Activated naive CD8-positive, alpha-beta T cell treated with anti-CD3 and anti-CD28 coated beads for 36 hours (primary cell): ENCODE results near the gene PRODH. TPM values are rescaled to one million over a fixed set of nuclear protein-coding genes. Genes with fewer than 3 reads are reported as not detected.
"Not testable (repeated sequence)": the region's sequence is repeated elsewhere in the genome, so short reads cannot be mapped to it uniquely, and the experiment has no call there.

Experiments used
- DNase-seq: peaks from one replicate; pipeline ENCODE4 v3.0.0; 2021
- H3K27ac Mint-ChIP-seq: one replicate; pipeline ENCODE4 v1.8.0; 2022; ENCODE audit warnings: mild to moderate bottlenecking, moderate library complexity, mixed read lengths
- H3K27me3 Mint-ChIP-seq: one replicate; pipeline ENCODE4 v1.8.0; 2022; ENCODE audit warnings: mild to moderate bottlenecking, mixed read lengths
- H3K36me3 Mint-ChIP-seq: one replicate; pipeline ENCODE4 v1.8.0; 2021; ENCODE audit warnings: mild to moderate bottlenecking, mixed read lengths
- H3K4me1 Mint-ChIP-seq: one replicate; pipeline ENCODE4 v1.8.0; 2021; ENCODE audit warnings: mixed read lengths
- H3K4me3 Mint-ChIP-seq: one replicate; pipeline ENCODE4 v1.8.0; 2022; ENCODE audit warnings: mild to moderate bottlenecking, moderate library complexity, mixed read lengths
- H3K9me3 Mint-ChIP-seq: one replicate; pipeline ENCODE4 v1.8.0; 2022; ENCODE audit warnings: mixed read lengths
- total RNA-seq, 2 experiments: library from RNA; stranded (reverse); gene quantifications; one replicate each; pipeline ENCODE4 v1.2.3, GENCODE V29; 2021

PRODH gene
- total RNA-seq, 2 experiments from 2014 or later = not detected

GRCh38 chr22:18961201-18961600 is 25.1 kb upstream of the PRODH start:
- not testable (repeated sequence) for H3K4me3 Mint-ChIP-seq, H3K9me3 Mint-ChIP-seq, H3K4me1 Mint-ChIP-seq, H3K27ac Mint-ChIP-seq, H3K27me3 Mint-ChIP-seq, DNase-seq, H3K36me3 Mint-ChIP-seq

DNA sequence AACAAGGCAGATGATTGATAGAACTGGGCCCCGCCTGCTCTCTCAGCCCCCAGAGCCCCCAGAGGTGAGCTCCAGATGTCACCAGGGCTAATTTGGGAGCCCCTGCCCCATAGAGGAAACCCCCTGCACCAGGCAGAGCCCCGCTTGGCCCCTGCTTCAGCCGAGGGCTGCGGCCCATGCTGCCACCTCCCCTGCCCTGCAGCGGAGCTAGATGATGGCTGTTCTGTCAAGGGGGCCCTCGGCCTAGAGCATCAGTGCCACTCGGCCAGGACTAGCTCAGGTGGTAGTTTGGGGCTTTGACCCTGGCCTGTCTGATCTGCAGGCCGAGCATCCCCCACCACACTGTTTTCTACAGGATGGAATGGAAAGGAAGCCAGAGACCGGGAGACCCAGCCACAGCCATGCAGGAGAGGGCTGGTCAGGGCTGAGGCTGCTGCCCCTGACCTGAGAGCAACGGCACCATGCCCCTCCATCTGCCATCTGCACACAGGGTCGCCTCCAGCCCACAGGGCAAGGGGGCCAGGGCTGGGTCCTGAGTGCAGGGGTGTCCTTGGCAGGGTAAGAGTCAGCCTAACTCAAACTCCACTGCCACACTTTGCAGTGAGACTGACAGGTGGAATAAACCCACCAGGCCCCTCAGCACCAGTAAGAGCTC is 24.2 kb upstream of the PRODH start:
- H3K27ac Mint-ChIP-seq, H3K27me3 Mint-ChIP-seq, DNase-seq, H3K9me3 Mint-ChIP-seq, H3K4me3 Mint-ChIP-seq, H3K36me3 Mint-ChIP-seq, H3K4me1 Mint-ChIP-seq: not testable (repeated sequence)

DNA sequence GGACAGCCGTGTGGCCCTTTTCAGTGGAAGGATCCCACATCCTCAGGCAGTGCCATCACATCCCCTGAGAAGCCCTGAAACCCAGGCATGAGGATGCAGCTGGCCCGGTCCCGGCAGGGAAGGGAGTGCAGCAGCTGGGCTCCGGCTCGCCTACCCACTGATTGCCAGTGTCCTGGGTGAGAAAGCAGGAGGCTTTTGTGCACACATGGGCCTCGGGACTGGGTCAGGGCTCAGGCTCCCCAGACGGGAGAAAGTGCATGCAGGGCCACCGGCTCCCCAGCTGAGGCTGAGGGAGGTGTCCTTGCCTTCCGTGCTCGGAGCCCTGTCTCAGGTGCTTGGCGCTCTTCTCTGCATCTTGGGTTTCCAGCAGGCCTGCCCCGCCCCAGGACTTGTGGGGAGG is 23.6 kb upstream of the PRODH start:
- not testable (repeated sequence) for H3K27me3 Mint-ChIP-seq, H3K36me3 Mint-ChIP-seq, H3K27ac Mint-ChIP-seq, DNase-seq, H3K4me1 Mint-ChIP-seq, H3K9me3 Mint-ChIP-seq, H3K4me3 Mint-ChIP-seq

DNA sequence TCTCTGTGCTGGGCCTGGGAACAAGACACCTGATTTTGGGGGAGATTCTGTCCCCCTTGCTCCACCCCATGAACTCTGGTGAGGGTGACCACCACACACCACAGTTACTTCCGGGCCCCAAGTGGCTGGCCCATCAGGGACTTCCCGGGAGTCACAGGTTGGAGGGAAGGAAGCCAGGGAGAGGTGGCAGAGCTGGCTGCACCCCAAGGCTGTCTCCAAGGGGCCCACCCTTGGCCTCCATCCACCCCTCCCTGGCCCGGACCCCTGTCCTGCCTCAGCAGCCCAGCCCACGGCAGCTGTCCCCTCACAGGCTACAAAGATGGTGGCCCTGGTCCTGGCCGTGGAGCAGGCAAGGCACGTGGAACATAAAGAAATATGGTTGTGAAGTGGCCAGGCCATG is 23.2 kb upstream of the PRODH start:
- not testable (repeated sequence) for H3K27me3 Mint-ChIP-seq, H3K4me1 Mint-ChIP-seq, H3K36me3 Mint-ChIP-seq, DNase-seq, H3K9me3 Mint-ChIP-seq, H3K4me3 Mint-ChIP-seq
- H3K27ac Mint-ChIP-seq = peak overlapping the region; percentile 45

DNA sequence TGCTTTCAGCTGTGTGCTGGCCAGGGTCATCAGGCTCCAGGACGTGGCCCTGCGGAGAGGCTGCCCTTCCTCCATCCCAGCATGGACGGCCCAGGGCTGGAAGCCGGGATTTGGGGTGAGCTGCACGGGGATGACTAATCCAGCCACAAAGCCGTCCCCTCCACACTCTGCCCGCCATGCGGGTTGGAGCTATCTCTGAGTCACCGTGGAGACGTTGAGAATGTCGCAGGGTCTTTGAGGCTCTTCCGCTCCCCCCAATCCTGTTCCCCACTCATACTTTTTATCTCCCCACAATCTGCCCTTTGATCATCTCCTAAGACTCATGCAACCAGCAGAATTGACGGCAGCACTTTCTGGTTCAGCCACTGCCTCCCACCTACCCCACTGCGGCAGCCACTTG is 22.6 kb upstream of the PRODH start:
- not testable (repeated sequence) for H3K4me1 Mint-ChIP-seq, H3K36me3 Mint-ChIP-seq, H3K27me3 Mint-ChIP-seq, H3K9me3 Mint-ChIP-seq, H3K4me3 Mint-ChIP-seq, H3K27ac Mint-ChIP-seq
- DNase-seq = peak; percentile 19

- H3K4me3 Mint-ChIP-seq, H3K9me3 Mint-ChIP-seq, DNase-seq, H3K4me1 Mint-ChIP-seq, H3K27ac Mint-ChIP-seq, H3K27me3 Mint-ChIP-seq, H3K36me3 Mint-ChIP-seq: not testable (repeated sequence)
These were observed 22.2 kb upstream of the PRODH start for GRCh38 chr22:18958321-18958705.

DNA sequence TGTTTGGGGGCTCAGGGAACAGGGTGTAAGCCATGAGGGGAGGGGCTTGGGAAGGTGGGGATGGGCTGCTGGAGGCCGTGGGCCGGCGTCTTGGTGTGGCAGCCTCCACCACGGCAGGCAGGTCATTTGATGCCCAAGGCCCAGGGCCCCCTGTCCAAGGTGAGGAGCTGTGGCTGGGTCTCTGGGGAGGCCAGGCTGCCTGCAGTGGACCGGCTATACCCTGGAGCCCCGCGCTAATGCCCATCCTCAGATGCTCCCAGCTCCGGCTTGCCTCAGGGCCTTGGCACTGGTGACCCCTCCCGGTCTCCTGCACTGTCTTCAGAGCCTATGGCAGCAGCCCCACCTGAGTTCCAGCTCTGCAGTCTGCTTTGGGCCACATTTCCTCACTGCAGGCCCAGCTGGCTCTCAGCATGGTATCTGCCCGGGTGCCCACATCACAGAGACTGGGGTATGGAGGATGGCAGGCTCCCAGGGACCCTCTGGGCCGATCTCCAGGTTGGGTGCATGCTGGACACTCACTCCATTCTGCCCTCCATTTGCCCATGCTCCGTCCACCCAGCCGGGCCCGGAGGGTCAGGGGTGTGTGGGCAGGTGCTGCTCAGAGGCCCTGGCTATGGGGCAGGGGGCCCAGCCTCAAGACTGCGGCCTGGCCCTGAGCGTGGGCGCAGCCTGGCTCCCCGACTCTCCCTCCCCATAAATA is 21.7 kb upstream of the PRODH start:
- not testable (repeated sequence) for H3K27me3 Mint-ChIP-seq, H3K27ac Mint-ChIP-seq, H3K4me3 Mint-ChIP-seq, DNase-seq, H3K4me1 Mint-ChIP-seq, H3K9me3 Mint-ChIP-seq, H3K36me3 Mint-ChIP-seq

GRCh38 chr22:18956956-18957355 is 20.9 kb upstream of the PRODH start:
- not testable (repeated sequence) for DNase-seq, H3K36me3 Mint-ChIP-seq, H3K27ac Mint-ChIP-seq, H3K4me3 Mint-ChIP-seq, H3K4me1 Mint-ChIP-seq, H3K27me3 Mint-ChIP-seq, H3K9me3 Mint-ChIP-seq

DNA sequence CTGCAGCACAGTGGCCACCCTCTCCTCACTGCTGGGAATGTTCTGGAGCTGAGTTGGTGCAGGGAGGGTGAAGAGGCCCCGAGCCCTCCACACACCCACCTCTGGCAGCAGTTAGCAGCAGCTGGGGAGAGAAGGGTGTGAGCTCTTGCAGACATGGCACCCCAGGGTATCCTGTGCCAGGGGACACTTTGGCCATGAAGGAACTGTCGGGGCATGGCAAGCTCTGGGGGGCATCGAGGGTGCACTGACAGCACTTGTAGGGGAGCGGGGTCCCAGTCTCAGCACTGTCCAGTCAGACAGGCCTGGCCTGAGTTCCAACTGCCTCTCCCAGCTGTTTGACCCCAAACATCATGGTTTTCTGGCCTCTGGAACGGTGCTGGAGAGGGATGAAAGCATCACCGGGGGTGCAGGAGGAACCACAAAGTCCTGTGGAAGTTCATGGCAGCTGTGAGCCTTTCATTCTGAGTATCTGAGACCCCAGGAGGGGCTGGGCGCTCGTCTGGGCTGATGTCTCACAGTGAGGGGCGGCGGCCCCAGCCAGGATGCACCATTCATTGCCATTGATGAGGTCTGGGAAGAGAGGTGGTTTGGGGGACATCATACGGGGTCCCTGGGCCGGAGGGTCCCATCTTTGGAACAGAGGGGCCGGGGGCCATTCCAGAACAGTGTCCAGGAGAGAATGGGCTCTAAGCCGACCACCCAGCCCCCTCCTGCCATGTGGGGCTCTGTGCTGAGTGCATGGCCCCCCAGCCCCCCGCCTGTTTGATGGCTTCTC is 20.2 kb upstream of the PRODH start:
- DNase-seq, H3K4me1 Mint-ChIP-seq, H3K4me3 Mint-ChIP-seq, H3K36me3 Mint-ChIP-seq, H3K27ac Mint-ChIP-seq, H3K27me3 Mint-ChIP-seq, H3K9me3 Mint-ChIP-seq: not testable (repeated sequence)

GRCh38 chr22:18955696-18956095 is 19.6 kb upstream of the PRODH start:
- Mint-ChIP-seq H3K36me3 (no peaks in the 10 kb centered on the region), H3K4me1 (peaks cover 2% of the 10 kb centered on the region), H3K27me3 (peaks cover 3% of the 10 kb centered on the region), H3K27ac (no peak overlapping the region), H3K4me3 (no peak overlapping the region), H3K9me3 (no peaks in the 10 kb centered on the region)
- DNase-seq = no peak

DNA sequence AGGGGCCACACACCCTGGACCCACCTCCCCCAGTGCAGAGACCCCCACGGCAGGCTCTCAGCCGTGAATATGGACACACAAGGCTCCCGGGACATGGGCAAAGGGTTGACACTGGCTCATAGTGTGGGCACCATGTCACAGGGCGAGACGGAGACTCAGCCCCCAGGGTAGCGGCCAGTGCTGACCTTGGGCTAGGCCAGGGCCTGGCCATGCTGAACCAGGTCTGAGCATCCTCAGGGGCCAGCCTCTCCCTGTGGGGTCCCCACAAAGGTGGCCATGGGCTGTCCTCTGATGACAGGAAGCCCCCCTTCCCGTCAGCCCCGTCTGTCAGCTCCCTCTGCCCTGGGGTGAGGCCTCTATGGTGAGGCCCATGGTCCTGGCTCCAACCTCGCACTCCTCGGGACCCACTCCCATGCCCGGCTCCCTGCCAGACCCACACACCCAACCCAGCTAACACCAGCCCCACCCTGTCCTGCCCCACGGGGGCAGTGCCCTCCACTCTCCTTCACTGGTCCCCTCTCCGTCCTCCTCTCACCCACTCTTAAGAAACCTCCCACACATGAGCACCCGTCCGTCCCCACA is 19.0 kb upstream of the PRODH start:
- Mint-ChIP-seq H3K27ac (no peak overlapping the region), H3K36me3 (no peaks in the 10 kb centered on the region), H3K4me1 (peaks cover 2% of the 10 kb centered on the region), H3K9me3 (no peaks in the 10 kb centered on the region), H3K27me3 (peaks cover 7% of the 10 kb centered on the region), H3K4me3 (no peak overlapping the region)
- DNase-seq = no peak

GRCh38 chr22:18954303-18954989 is 18.4 kb upstream of the PRODH start:
- peak; percentile 65 for DNase-seq
- peaks cover 14% of the 10 kb centered on the region for H3K27me3 Mint-ChIP-seq
- not testable (repeated sequence) for H3K36me3 Mint-ChIP-seq, H3K27ac Mint-ChIP-seq, H3K4me1 Mint-ChIP-seq, H3K4me3 Mint-ChIP-seq, H3K9me3 Mint-ChIP-seq

GRCh38 chr22:18953128-18953527 is 17.0 kb upstream of the PRODH start:
- peaks cover 17% of the 10 kb centered on the region for H3K27me3 Mint-ChIP-seq
- H3K27ac Mint-ChIP-seq, H3K9me3 Mint-ChIP-seq, H3K36me3 Mint-ChIP-seq, H3K4me1 Mint-ChIP-seq, DNase-seq, H3K4me3 Mint-ChIP-seq: not testable (repeated sequence)

DNA sequence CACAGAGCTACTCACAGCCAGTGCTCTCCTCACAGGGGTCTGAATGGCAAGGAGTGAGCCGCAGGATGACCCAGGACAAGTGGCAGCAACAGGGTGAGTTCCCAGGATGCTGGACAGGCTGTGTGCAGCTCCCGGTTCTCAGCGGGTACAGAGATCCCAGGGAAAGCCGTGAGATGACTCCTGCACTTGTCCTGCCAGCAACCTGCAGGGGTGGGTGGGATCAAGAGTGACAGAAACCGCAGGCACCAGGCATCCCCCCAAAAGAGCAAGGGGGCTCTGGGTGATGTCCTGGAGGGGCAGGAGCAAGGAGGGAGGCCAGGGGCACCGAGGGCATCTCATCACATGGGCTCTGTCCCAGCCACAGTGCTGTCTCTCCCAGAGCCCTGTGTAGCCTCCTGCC is 15.9 kb upstream of the PRODH start:
- no peak overlapping the region for H3K27ac Mint-ChIP-seq
- H3K9me3 Mint-ChIP-seq = no peaks in the 10 kb centered on the region
- no peak for DNase-seq
- H3K4me3 Mint-ChIP-seq = no peak overlapping the region
- H3K36me3 Mint-ChIP-seq = no peaks in the 10 kb centered on the region
- no peaks in the 10 kb centered on the region for H3K4me1 Mint-ChIP-seq
- H3K27me3 Mint-ChIP-seq = peaks cover 22% of the 10 kb centered on the region

GRCh38 chr22:18950141-18950540 is 14.0 kb upstream of the PRODH start:
- Mint-ChIP-seq H3K27ac (no peak overlapping the region), H3K9me3 (no peaks in the 10 kb centered on the region), H3K4me1 (no peaks in the 10 kb centered on the region), H3K27me3 (peaks cover 22% of the 10 kb centered on the region), H3K4me3 (no peak overlapping the region), H3K36me3 (no peaks in the 10 kb centered on the region)
- DNase-seq = no peak
